SU-DHL-6 (cell line): ENCODE data around the gene ZFR2.
"Not testable (repeated sequence)": the region's sequence is repeated elsewhere in the genome, so short reads cannot be mapped to it uniquely, and the experiment has no call there.

Experiments used
- H2AFZ ChIP-seq: fragments of 200-600 bp; sonication (generic); 2 replicates; pipeline ENCODE4 v1.6.1; 2014; ENCODE audit warnings: low read depth, mild to moderate bottlenecking, moderate library complexity, mixed read lengths, antibody characterized with exemption, low read length; ENCODE audit not compliant: severe bottlenecking
- H3F3A ChIP-seq: fragments of 200-600 bp; shearing (Covaris generic); 2 replicates; pipeline ENCODE4 v1.6.0; 2016; ENCODE audit warnings: antibody characterized with exemption, mild to moderate bottlenecking; ENCODE audit not compliant: insufficient read depth
- H3K27ac ChIP-seq: fragments of 200-600 bp; sonication (generic); 2 replicates; pipeline ENCODE4 v1.5.1; 2016; ENCODE audit warnings: low read depth, mild to moderate bottlenecking, low read length, moderate library complexity, mixed read lengths
- H3K27me3 ChIP-seq: fragments of 200-600 bp; sonication (generic), shearing (Covaris generic); 2 replicates; pipeline ENCODE4 v1.6.0; 2014; ENCODE audit warnings: mild to moderate bottlenecking, low read length
- H3K36me3 ChIP-seq: fragments of 200-600 bp; sonication (generic); 2 replicates; pipeline ENCODE4 v1.6.1; 2014; ENCODE audit warnings: mild to moderate bottlenecking, low read length, mixed read lengths
- H3K4me2 ChIP-seq: fragments of 300-600, 200-600 bp; shearing (Covaris generic), sonication (generic); 2 replicates; pipeline ENCODE4 v1.6.0; 2014; ENCODE audit warnings: low read length, low read depth, mild to moderate bottlenecking; ENCODE audit not compliant: poor library complexity, severe bottlenecking
- H3K4me3 ChIP-seq: fragments of 200-600 bp; sonication (generic); 2 replicates; pipeline ENCODE4 v1.5.1; 2014; ENCODE audit warnings: antibody characterized with exemption, low read length, mild to moderate bottlenecking, mixed read lengths; ENCODE audit not compliant: insufficient read depth, poor library complexity, severe bottlenecking
- H3K79me2 ChIP-seq: fragments of 200-600 bp; sonication (generic); 2 replicates; pipeline ENCODE4 v1.6.1; 2014; ENCODE audit warnings: mild to moderate bottlenecking, low read length, moderate library complexity; ENCODE audit not compliant: insufficient read depth
- H3K9ac ChIP-seq: fragments of 200-600 bp; sonication (generic); 2 replicates; pipeline ENCODE4 v1.7.0; 2014; ENCODE audit warnings: mild to moderate bottlenecking, low read length
- H3K9me2 ChIP-seq: fragments of 200-600 bp; sonication (generic); replicated peaks from 2 replicates; pipeline ENCODE4 v1.6.1; 2014; ENCODE audit warnings: low read length; ENCODE audit not compliant: insufficient read depth
- H3K9me3 ChIP-seq: fragments of 200-600 bp; sonication (generic); 2 replicates; pipeline ENCODE4 v1.6.1; 2014; ENCODE audit warnings: low read length, mixed read lengths; ENCODE audit not compliant: insufficient read depth
- H4K20me1 ChIP-seq: fragments of 200-600 bp; sonication (generic); 2 replicates; pipeline ENCODE4 v1.6.1; 2014; ENCODE audit warnings: low read depth, mild to moderate bottlenecking, antibody characterized with exemption, low read length, moderate library complexity, mixed read lengths
- EZH2phosphoT487 ChIP-seq: fragments of 200-600 bp; sonication (generic), shearing (Covaris generic); conservative IDR thresholded peaks from 2 replicates; pipeline ENCODE4 v1.6.1; 2018; ENCODE audit warnings: mild to moderate bottlenecking, antibody characterized with exemption, low read length, moderate library complexity, mixed read lengths
- TF ChIP-seq, protein P1 (sequence below): fragments of 200-600 bp; sonication (generic); IDR thresholded peaks from one replicate; pipeline ENCODE4 v1.5.1; 2017; ENCODE audit warnings: antibody characterized with exemption, mild to moderate bottlenecking, low read length, moderate library complexity; ENCODE audit not compliant: insufficient read depth, poor library complexity, severe bottlenecking

ZFR2 gene

DNA sequence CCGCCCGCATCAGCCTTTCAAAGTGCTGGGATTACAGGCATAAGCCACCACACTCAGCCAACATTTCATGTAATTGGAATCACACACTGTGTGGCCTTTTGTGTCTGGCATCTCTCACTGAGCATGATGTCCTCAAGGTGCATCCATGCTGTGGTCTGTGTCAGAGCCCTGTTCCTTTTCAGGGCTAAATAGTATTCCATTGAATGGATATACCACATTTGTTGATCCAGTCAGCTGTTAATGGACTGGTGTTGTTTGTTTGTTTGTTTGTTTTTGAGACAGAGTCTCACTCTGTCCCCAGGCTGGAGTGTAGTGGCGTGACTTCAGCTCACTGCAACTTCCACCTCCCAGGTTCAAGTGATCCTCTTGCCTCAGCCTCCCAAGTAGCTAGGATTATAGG, 29.6 kb upstream of the ZFR2 start:
- TF ChIP-seq, protein P1, sequence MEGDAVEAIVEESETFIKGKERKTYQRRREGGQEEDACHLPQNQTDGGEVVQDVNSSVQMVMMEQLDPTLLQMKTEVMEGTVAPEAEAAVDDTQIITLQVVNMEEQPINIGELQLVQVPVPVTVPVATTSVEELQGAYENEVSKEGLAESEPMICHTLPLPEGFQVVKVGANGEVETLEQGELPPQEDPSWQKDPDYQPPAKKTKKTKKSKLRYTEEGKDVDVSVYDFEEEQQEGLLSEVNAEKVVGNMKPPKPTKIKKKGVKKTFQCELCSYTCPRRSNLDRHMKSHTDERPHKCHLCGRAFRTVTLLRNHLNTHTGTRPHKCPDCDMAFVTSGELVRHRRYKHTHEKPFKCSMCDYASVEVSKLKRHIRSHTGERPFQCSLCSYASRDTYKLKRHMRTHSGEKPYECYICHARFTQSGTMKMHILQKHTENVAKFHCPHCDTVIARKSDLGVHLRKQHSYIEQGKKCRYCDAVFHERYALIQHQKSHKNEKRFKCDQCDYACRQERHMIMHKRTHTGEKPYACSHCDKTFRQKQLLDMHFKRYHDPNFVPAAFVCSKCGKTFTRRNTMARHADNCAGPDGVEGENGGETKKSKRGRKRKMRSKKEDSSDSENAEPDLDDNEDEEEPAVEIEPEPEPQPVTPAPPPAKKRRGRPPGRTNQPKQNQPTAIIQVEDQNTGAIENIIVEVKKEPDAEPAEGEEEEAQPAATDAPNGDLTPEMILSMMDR = no peak
- no peak for TF ChIP-seq EZH2phosphoT487
- Histone ChIP-seq H4K20me1 (no peaks in the 10 kb centered on the region), H3K9ac (no peak overlapping the region), H3K9me3 (no peaks in the 10 kb centered on the region), H3K9me2 (no peaks in the 10 kb centered on the region), H2AFZ (no peak overlapping the region), H3K4me3 (no peak overlapping the region), H3K4me2 (no peak overlapping the region), H3K27ac (no peak overlapping the region), H3K27me3 (no peaks in the 10 kb centered on the region), H3K36me3 (no peaks in the 10 kb centered on the region), H3K79me2 (no peaks in the 10 kb centered on the region), H3F3A (no peaks in the 10 kb centered on the region)

DNA sequence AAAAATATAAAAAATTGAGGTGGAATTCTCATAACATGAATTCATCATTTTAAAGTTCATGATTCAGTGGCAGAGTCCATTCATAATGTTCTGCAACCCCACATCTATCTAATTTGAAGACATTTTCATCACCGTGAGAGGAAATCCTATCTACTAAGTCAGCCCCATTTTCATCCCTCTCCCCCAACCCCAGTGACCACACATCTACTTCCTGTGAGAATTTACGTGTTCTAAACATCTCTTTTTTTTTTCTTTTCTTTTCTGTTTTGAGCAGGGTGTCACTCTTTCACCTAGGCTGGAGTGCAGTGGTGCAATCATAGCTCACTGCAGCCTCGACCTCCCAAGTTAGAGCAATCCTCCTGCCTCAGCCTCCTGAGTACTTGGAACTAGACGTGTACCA, 29.1 kb upstream of the ZFR2 start:
- TF ChIP-seq, protein P1 = no peak
- no peak for TF ChIP-seq EZH2phosphoT487
- Histone ChIP-seq H3K9me3 (no peaks in the 10 kb centered on the region), H3K36me3 (no peaks in the 10 kb centered on the region), H4K20me1 (no peaks in the 10 kb centered on the region), H3K9me2 (no peaks in the 10 kb centered on the region), H3K4me3 (no peak overlapping the region), H3F3A (no peaks in the 10 kb centered on the region), H3K79me2 (no peaks in the 10 kb centered on the region), H3K4me2 (no peak overlapping the region), H3K9ac (no peak overlapping the region), H2AFZ (no peak overlapping the region), H3K27ac (no peak overlapping the region), H3K27me3 (no peaks in the 10 kb centered on the region)

DNA sequence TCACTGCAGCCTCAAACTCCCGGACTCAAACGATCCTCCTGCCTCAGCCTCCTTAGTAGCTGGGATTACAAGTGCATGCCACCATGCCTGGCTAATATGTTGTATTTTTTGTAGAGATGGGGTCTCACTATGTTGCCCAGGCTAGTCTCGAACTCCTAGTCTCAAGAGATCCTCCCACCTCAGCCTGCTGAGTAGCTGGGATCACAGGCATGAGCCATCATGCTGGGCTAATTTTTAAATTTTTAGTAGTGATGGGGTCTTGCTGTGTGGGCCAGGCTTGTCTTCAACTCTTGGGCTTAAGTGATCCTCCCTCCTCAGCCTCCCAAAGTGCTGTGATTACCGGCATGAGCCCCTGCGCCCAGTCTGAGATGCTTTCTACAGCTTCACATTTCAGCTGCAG, 26.9 kb upstream of the ZFR2 start:
- H3K9me3 ChIP-seq = no peaks in the 10 kb centered on the region
- no peaks in the 10 kb centered on the region for H3K27me3 ChIP-seq
- TF ChIP-seq, protein P1 = no peak
- TF ChIP-seq EZH2phosphoT487 = no peak
- no peaks in the 10 kb centered on the region for H4K20me1 ChIP-seq
- no peaks in the 10 kb centered on the region for H3K36me3 ChIP-seq
- no peak overlapping the region for H3K4me3 ChIP-seq
- no peaks in the 10 kb centered on the region for H3K9me2 ChIP-seq
- no peaks in the 10 kb centered on the region for H3F3A ChIP-seq
- no peak overlapping the region for H3K27ac ChIP-seq
- no peak overlapping the region for H3K9ac ChIP-seq
- H3K79me2 ChIP-seq = no peaks in the 10 kb centered on the region
- no peak overlapping the region for H3K4me2 ChIP-seq
- no peak overlapping the region for H2AFZ ChIP-seq

DNA sequence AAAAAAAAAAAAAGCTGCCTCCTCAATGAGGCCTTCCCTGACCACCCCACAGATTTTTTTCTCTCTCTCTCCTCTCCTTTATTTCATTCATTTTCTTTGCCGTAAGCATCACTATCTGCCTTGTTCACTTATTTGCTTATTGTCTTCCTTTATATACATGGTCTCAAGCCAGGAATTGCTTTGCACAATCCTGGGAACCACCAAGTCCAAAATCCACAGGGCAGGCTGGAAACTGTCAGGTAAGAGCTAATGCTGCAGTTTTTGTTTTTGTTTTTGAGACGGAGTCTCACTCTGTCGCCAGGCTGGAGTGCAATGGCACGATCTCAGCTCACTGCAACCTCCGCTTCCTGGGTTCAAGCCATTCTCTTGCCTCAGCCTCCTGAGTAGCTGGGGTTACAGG, 26.1 kb upstream of the ZFR2 start:
- not testable (repeated sequence) for H3K9me2 ChIP-seq, H3K27ac ChIP-seq, H3K4me3 ChIP-seq, H3K79me2 ChIP-seq, H3K9ac ChIP-seq, H3K27me3 ChIP-seq, H3K9me3 ChIP-seq, H3F3A ChIP-seq, H2AFZ ChIP-seq, H3K36me3 ChIP-seq, H4K20me1 ChIP-seq, H3K4me2 ChIP-seq
